Vagina (tissue), 2 donors: Measurements from ENCODE around the gene GALNT11. TPM values are rescaled to one million over a fixed set of nuclear protein-coding genes. Genes with fewer than 3 reads are reported as not detected.
"Not testable (repeated sequence)": the region's sequence is repeated elsewhere in the genome, so short reads cannot be mapped to it uniquely, and the experiment has no call there.

ENCODE experiments used
- DNase-seq, 2 donors: peaks; one replicate each; pipeline ENCODE4 v3.0.0-alpha.2; 2017; ENCODE audit errors: extremely low spot score in 2 of 2
- H3K27ac ChIP-seq: fragments of 200-600 bp; sonication (generic); one replicate; pipeline ENCODE4 v1.5.1; 2019
- H3K27me3 ChIP-seq: fragments of 200-600 bp; sonication (generic); one replicate; pipeline ENCODE4 v1.5.1; 2019
- H3K36me3 ChIP-seq, 2 donors: fragments of 200-600 bp; sonication (generic); one replicate each; pipeline ENCODE4 v1.5.1; 2017 to 2019
- H3K4me1 ChIP-seq: fragments of 200-600 bp; sonication (generic); one replicate; pipeline ENCODE4 v1.5.1; 2019
- H3K4me3 ChIP-seq, 2 donors: fragments of 200-600 bp; sonication (generic); 1 replicate in 1 of 2; 2 replicates in 1 of 2; pipeline ENCODE4 v1.5.1; 2016 to 2019
- H3K9me3 ChIP-seq: fragments of 200-600 bp; sonication (generic); one replicate; pipeline ENCODE4 v1.5.1; 2019
- CTCF ChIP-seq, 3 experiments: fragments of 450-650 bp in 2 of 3; fragments of 200-600 bp in 1 of 3; sonication (generic) in 1 of 3; IDR thresholded peaks; one replicate each; pipeline ENCODE4 v1.5.1; 2017 to 2019; ENCODE audit warnings: antibody characterized with exemption in 3 of 3, mild to moderate bottlenecking in 2 of 3, moderate library complexity in 2 of 3
- POLR2A ChIP-seq, 2 donors: fragments of 450-650 bp; IDR thresholded peaks; one replicate each; pipeline ENCODE4 v1.6.1; 2017; ENCODE audit warnings: antibody characterized with exemption in 2 of 2, mild to moderate bottlenecking in 2 of 2, moderate library complexity in 2 of 2
- POLR2AphosphoS5 ChIP-seq, 2 donors: sonication (generic); formaldehyde crosslinking; IDR thresholded peaks; one replicate each; pipeline ENCODE4 v1.9.0; 2017; ENCODE audit warnings: antibody characterized with exemption in 2 of 2, mild to moderate bottlenecking in 2 of 2, low read depth in 1 of 2; ENCODE audit not compliant: insufficient read depth in 1 of 2
- intact Hi-C: fragments of 100-400 bp; cut with DNase I; formaldehyde crosslinking; loops from one replicate; pipeline ENCODE4 v1.15.1; 2023
- total RNA-seq: library from RNA; depleted of rRNA; stranded (reverse); fragments of >200 nt; gene quantifications from one replicate; pipeline ENCODE4 v1.2.3, GENCODE V29; 2016

GALNT11 gene
- total RNA-seq, 1 donor from 2014 or later, result 46.9 TPM

- H3K36me3 ChIP-seq, result no peaks in the 10 kb centered on the region
- no peak overlapping the region for H3K4me3 ChIP-seq
- no peaks in the 10 kb centered on the region for H3K9me3 ChIP-seq
- intact Hi-C loops, result no loop called here
- H3K27me3 ChIP-seq, result no peaks in the 10 kb centered on the region
- DNase-seq, result no peak
- TF ChIP-seq POLR2A (IDR thresholded peaks at IDR 0.05) (no peak), CTCF (IDR thresholded peaks at IDR 0.05) (no peak), POLR2AphosphoS5 (IDR thresholded peaks at IDR 0.05; ENCODE audit: insufficient read depth in 1 of 2, low read depth in 1 of 2) (no peak)
- no peaks in the 10 kb centered on the region for H3K4me1 ChIP-seq
- no peak overlapping the region for H3K27ac ChIP-seq
These were observed 10.8 kb upstream of the GALNT11 start for GRCh38 chr7:152014722-152015121.

- Histone ChIP-seq H3K4me3 (no peak overlapping the region), H3K27me3 (no peaks in the 10 kb centered on the region), H3K4me1 (no peaks in the 10 kb centered on the region), H3K9me3 (no peaks in the 10 kb centered on the region), H3K27ac (no peak overlapping the region), H3K36me3 (no peaks in the 10 kb centered on the region)
- no peak for DNase-seq
- TF ChIP-seq POLR2AphosphoS5 (IDR thresholded peaks at IDR 0.05; ENCODE audit: insufficient read depth in 1 of 2, low read depth in 1 of 2), result no peak
- no peak for TF ChIP-seq POLR2A (IDR thresholded peaks at IDR 0.05)
- TF ChIP-seq CTCF (IDR thresholded peaks at IDR 0.05), result no peak
- intact Hi-C loops, result no loop called here
These were observed 9.9 kb upstream of the GALNT11 start for GRCh38 chr7:152015600-152015999.

- Histone ChIP-seq H3K4me3 (no peak overlapping the region), H3K4me1 (no peaks in the 10 kb centered on the region), H3K27ac (no peak overlapping the region), H3K27me3 (no peaks in the 10 kb centered on the region), H3K36me3 (no peaks in the 10 kb centered on the region), H3K9me3 (no peaks in the 10 kb centered on the region)
- DNase-seq, result no peak
- TF ChIP-seq CTCF (IDR thresholded peaks at IDR 0.05), result no peak
- no peak for TF ChIP-seq POLR2A (IDR thresholded peaks at IDR 0.05)
- no peak for TF ChIP-seq POLR2AphosphoS5 (IDR thresholded peaks at IDR 0.05; ENCODE audit: insufficient read depth in 1 of 2, low read depth in 1 of 2)
- intact Hi-C loops, result no loop called here
These were observed 8.5 kb upstream of the GALNT11 start for GRCh38 chr7:152016947-152017346.

GRCh38 chr7:152017683-152018082 lies 7.8 kb upstream of the GALNT11 start:
- H3K36me3 ChIP-seq, H3K27ac ChIP-seq, H3K4me3 ChIP-seq, H3K9me3 ChIP-seq, H3K4me1 ChIP-seq, intact Hi-C loops, DNase-seq, H3K27me3 ChIP-seq: not testable (repeated sequence)

GRCh38 chr7:152021740-152022139 lies 3.7 kb upstream of the GALNT11 start:
- DNase-seq, H3K9me3 ChIP-seq, H3K4me3 ChIP-seq, intact Hi-C loops, H3K27me3 ChIP-seq, H3K27ac ChIP-seq, H3K36me3 ChIP-seq, H3K4me1 ChIP-seq: not testable (repeated sequence)

- intact Hi-C loops, result loop anchor here (2.0 kb wide), 1 partner anchor 151 kb away; no protein-coding TSS in a partner anchor
- no peak for DNase-seq
- peak overlapping the region; percentile 70 to 75 for H3K4me3 ChIP-seq
- H3K27me3 ChIP-seq, result no peaks in the 10 kb centered on the region
- peaks cover 0 to 5% of the 10 kb centered on the region in 2 donors for H3K36me3 ChIP-seq
- no peaks in the 10 kb centered on the region for H3K9me3 ChIP-seq
- H3K4me1 ChIP-seq, result peaks cover 27% of the 10 kb centered on the region
- H3K27ac ChIP-seq, result peak overlapping the region; percentile 91
- no peak for TF ChIP-seq CTCF (IDR thresholded peaks at IDR 0.05)
- no peak for TF ChIP-seq POLR2A (IDR thresholded peaks at IDR 0.05)
- no peak for TF ChIP-seq POLR2AphosphoS5 (IDR thresholded peaks at IDR 0.05; ENCODE audit: insufficient read depth in 1 of 2, low read depth in 1 of 2)
These were observed 740 bp downstream of the GALNT11 start for GRCh38 chr7:152025937-152026890.

- peaks cover 27% of the 10 kb centered on the region for H3K4me1 ChIP-seq
- not testable (repeated sequence) for H3K9me3 ChIP-seq, H3K4me3 ChIP-seq, H3K36me3 ChIP-seq, H3K27me3 ChIP-seq, DNase-seq, H3K27ac ChIP-seq
- intact Hi-C loops, result loop anchor here (2.0 kb wide), 1 partner anchor 153 kb away; no protein-coding TSS in a partner anchor
These were observed 2.3 kb downstream of the GALNT11 start for GRCh38 chr7:152027491-152028365.
